Measurements from ENCODE around the gene SF3A2.
"Not testable (repeated sequence)": the region's sequence is repeated elsewhere in the genome, so short reads cannot be mapped to it uniquely, and the experiment has no call there.

SF3A2 gene

DNA sequence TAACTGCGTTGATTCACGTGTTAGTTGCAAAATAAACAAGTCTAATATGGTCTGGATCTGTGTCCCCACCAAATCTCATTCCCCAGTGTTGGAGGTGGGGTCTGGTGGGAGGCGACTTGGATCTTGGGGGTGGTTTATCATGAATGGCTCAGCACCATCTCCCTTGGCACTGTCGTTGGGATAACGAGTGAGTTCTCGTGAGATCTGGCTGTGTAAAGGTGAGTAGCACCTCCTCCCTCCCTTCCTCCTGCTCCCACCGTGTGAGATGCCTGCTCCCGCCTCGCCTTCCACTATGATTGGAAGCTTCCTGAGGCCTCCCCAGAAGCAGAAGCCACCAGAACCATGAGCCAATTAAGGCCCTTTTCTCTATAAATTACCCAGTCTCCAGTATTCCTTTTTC, 40.5 kb downstream of the SF3A2 start:
- no peak for DNase-seq

DNA sequence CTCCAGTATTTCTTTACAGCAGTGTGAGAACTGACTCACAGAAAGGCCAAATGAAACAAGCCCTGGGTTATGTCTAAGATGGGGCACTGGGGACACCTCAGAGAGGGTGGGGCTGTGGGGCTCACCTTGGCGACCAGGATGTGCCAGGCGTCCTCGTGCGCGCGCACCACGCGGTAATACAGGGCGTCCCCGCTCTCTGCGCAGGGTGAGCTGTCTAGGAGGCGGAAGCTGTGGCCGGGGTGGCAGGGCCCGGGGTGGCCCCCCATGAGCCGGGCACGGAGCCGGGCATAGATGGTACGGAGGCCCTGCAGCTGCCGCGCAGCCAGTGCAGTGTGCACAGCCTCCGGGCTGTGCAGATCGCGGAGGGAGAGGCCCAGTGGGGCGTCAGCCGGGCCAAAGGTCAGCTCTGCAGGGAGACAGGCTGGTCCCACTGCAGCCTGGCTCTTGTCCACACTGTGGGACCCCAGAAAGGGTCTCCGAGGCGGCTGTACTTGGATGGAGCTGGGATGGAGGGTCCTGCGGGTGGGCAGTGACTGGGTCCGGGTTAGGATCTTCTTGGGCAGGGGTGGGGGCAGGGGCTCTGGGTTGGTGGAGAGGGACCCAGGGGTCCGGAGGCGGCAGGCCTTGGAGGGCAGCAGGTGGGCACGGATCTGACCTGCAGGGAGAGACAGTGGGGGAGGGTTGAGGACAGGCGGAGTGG, 42.0 kb downstream of the SF3A2 start:
- no peak for DNase-seq

DNA sequence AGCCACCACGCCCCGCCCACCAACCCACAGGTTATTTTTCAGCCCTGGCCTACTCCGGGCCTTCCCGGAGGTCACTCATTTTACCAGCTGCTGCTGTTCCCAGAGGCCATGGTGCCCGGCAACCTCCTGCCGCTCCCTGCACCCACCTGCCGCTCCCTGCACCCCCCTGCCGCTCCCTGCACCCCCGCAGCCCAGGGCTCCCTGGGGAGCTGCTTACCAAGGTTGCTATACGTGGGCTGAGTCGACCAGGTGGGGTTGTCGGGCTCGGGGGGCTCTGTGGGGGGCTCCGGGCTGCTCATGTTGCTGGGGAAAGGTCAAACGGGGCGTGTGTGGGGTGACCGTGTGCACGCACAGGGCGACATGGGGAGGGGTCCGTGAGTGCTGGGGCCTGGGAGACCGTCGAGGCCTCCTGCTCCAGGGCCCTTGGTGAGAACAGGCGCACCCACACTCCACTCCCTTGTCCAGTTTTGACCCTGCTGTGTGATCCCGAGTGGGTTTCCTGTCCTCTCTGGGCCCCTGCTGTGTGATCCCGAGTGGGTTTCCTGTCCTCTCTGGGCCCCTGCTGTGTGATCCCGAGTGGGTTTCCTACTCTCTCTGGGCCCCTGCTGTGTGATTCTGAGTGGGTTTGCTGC, 44.1 kb downstream of the SF3A2 start:
- no peak for DNase-seq

DNA sequence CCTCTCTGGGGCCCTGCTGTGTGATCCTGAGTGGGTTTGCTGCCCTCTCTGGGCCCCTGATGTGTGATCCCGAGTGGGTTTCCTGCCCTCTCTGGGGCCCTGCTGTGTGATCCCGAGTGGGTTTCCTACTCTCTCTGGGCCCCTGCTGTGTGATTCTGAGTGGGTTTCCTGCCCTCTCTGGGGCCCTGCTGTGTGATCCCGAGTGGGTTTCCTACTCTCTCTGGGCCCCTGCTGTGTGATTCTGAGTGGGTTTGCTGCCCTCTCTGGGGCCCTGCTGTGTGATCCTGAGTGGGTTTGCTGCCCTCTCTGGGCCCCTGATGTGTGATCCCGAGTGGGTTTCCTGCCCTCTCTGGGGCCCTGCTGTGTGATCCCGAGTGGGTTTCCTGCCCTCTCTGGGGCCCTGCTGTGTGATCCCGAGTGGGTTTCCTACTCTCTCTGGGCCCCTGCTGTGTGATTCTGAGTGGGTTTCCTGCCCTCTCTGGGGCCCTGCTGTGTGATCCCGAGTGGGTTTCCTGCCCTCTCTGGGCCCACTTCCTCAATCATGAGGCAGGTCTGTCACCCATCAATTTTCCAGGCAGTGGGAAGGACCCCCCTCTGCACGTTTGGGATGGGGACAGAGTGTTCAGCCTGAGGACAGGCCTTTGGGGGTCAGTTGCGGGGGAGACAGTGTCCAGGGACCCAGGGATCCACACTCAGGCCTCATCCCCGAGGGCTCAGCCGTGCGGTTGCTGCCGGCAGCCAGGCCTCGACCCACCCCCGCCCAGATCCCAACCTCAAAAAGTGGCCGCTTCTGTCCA, 44.8 kb downstream of the SF3A2 start:
- DNase-seq, result not testable (repeated sequence)

DNA sequence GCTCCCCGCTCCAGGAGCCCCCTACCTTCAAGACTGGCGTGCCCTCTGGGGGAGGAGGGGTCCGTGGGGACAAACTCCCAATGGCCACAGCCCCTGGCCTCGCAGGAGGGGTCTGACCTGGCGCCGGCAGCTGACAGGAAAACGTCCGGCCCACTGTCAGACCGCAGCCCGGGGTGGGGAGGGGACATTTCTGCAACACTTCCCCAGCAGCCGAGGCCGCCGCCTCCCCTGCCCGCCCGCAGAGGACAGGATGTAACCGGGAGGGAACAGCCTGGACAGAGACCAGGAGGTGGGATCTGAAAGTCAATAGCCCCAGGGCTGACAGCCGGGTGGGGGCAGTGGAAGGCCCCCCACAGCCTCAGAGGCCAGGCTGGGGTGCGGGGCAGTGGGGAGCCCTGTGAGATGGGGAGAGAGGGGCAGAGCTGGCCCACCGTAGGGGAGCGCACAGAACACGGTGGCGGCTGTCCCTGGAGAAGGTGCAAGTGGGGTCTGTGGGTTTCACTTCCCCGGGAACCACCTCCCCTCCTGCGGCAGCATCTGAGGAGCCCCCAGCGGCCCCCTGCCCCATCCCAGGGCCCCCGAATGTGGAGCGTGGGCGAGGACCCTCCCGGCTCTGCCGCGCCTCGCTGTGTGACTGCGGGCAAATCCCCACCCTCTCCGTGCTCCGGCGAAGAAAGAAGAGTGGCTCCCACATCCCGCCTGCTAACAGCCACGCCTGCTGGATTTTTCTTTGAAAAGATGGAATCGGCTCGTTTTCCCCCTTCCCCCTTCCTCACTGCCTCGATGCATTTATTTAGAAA, 45.6 kb downstream of the SF3A2 start, which contains the start of gene PEAK3:
TSS of gene PEAK3 (minus strand) at position 114 of the 800 bp plus-strand sequence. CDS start 1,244 bp downstream, outside the sequence.
- no peak for DNase-seq

DNA sequence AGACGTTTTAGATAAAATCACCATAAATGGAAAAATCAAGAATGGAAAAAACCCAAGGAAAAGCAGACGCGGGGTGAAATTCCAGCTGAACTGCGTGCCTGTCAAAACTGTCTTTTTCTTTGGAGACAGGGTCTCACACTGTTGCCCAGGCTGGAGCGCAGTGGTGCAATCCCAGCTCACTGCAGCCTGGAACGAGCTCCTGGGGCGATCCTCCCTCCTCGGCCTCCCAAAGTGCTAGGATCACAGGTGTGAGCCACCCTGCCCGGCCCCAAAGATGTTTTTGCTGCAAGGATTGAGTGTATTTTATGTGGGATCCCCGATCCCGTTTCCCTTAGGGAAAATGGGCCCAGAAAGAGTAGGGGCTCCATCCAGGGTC, 46.2 kb downstream of the SF3A2 start:
- no peak for DNase-seq

DNA sequence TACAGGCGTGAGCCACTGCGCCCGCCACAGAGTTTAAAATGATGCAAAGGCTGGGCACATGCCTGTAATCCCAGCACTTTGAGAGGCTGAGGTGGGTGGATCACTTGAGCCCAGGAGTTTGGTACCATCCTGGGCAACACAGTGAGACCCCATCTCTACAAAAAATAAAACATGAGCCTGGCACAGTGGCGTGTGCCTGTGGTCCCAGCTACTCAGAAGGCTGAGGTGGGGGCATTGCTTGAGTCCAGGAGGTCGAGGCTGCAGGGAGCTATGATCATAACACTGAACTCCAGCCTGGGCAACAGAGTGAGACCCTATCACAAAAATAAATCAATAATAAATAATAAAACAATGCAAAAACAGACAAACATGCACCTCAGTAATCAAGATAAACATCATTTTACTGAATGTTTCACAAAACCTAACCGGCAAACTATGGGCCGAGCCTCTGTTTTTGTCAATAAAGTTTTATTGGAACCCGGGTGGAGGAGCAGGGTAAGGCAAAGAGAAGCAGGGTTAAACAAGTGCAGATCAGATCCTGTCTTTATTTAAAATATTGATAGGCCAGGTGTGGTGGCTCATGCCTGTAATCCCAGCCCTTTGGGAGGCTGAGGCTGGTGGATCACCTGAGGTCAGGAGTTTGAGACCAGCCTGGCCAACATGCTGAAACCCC, 47.3 kb downstream of the SF3A2 start:
- DNase-seq, result no peak

DNA sequence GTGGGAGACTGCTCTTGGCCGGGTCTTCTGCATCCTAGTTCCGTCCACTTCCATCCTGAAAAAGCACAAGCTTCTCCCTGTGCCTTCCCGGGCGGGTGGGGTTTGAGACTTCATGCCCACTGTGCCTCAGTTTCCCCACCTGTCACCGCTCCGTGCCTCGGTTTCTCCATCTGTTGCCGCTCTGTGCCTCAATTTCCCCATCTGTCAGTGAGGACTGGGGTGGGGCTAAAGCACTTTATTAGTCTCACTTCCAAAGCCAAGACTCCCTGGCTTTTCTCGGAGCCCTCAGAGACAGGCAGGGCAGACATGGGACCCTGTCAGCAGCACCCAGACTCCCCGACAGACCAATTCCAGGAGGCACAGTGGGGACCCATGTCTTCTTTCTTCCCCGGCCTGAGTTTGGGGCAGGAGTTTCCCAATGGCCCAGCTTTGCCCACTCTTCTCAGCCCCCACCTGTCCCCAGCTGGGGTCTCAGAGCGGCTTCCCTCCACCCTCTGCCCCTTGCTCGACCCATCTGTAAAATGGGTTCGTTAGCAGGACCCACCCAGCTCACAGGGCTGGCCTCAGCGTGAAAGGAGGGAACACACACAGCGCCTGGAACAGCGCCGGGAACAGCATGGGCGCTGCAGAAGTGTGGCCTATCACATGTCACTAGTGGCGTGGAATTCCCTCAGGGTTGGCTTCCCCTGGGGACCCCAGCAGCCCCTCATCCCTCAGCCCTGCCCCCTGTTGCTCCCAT, 49.9 kb downstream of the SF3A2 start:
- DNase-seq, result no peak

DNA sequence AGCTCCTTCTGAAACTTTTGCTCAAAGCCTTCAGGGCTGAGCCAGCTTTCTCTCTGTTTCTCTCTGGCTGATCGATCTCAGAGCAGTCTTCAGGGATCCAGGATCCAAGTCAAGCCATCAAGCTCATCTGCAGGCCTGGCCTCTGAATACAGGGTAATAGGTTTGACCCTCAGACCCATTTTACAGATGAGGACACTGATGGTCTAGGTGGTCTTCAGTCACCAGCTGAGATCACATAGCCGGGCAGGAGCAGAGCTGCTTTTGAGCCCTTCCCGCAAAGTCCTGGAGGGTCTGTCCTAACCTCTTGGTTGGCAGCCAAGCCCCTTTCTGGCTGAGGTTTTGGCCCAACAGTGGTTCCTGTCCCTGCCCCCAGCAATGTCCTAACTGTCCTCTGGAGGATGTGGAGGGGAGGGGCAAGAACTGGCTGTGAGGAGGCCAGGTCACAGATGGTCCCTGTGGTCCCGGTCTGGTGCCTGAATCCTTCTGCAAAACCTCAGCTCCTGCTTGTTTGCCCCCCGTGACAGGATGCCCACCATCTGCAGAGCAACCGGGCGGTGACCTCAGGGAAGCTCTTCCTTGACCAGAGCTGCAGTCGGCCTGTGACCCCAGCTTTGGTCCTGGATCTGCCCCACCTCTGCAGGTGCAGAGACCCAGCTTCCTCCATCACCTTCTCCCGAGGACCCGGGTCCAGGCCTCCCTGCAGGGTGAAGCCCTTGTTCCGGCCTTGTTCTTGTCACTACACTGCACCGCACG, 51.1 kb downstream of the SF3A2 start:
- no peak for DNase-seq

DNA sequence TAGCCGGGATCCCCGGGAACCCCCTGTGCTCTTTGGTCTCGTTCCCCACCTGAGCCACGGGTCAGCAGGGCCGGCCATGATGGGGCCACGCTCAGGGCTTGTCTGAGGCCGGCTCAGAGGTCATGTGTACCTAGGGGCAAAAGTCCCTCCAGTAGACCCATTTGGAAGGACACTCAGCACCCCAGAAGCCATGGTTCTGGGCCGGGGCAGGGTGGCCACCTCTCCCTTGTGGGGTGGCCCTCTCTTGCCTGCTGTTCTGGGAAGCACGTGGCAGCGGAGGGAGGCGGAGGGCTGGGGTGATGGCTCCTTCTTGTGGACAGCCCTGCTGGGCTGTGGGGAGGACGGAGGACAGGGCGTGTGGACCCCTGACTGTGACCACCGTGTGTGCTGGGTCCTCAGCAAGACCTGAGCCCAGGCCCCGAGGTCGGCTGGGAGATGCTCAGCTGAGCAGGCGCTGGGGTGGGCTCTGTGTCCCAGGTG, 51.8 kb downstream of the SF3A2 start:
- peak; percentile 27 for DNase-seq

DNA sequence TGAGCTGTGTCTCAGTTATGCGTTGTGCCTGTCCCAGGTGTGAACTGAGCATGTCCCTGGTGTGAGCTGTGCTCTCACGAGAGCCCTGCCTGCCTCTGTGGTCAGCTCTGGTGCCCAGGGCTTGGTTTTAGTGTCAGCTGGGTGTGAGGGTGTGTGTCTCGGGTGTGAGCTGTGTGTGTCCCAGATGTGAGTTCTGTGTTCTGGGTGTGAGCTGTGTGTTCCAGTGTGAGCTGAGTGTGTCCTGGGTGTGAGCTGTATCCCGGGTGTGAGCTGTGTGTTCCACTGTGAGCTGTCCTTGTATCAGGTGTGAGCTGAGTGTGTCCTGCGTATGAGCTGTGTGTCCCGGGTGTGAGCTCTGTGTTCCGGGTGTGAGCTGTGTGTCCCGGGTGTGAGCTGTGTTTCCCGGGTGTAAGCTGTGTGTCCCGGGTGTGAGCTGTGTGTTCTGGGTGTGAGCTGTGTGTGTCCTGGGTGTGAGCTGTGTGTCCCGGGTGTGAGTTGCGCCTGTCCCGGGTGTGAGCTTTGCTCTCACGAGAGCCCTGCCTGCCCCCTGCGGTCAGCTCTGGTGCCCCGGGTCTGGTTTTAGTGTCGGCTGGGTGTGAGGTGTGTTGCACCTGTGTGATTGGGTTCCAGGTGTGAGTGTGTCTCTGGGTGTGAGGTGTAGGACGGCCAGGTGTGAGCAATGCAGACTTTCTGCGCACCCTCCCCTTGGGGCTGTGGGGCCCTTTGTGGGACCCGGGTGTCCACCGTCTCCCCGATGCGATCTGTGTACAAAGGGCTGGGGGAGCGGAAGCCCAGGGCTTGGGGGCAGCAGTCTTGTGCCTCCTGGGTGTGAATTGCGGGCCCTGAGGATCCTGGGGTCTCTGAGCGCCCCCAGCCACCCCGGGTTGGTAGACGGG, 52.4 kb downstream of the SF3A2 start:
- DNase-seq, result no peak

DNA sequence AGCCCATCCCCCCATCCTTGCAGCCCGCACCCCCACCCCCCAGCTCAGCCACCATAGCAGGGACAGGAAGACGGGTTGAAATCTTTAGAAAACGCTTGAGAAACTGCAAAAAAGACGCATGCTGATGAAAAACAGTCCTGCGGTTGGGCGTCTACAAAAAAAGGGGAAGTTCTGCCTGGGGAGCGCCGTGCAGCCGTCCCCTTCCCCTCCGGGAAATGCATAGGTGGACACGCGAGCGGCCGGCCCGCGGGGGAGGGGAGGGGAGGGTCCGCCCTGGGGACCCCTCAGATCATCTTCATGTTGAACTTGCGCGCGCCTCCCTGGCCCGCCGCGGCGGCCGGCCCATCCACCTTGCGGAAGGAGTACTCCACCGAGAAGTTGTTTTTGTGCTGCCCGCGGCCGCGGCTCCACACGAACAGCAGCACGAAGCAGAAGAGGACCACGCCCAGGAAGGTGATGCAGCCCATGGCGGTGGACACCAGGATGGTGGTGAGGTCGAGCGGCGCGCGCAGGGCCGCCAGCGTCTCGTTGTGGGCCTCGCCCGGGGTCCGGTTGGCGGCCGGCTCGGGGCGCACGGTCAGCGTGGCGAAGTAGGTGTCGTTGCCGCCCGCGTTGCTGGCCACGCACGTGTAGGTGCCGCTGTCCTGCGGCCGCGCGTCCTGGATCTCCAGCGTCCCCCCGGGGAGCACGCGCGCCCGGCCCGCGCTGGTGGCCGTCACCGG, 53.3 kb downstream of the SF3A2 start:
- DNase-seq, result no peak

DNA sequence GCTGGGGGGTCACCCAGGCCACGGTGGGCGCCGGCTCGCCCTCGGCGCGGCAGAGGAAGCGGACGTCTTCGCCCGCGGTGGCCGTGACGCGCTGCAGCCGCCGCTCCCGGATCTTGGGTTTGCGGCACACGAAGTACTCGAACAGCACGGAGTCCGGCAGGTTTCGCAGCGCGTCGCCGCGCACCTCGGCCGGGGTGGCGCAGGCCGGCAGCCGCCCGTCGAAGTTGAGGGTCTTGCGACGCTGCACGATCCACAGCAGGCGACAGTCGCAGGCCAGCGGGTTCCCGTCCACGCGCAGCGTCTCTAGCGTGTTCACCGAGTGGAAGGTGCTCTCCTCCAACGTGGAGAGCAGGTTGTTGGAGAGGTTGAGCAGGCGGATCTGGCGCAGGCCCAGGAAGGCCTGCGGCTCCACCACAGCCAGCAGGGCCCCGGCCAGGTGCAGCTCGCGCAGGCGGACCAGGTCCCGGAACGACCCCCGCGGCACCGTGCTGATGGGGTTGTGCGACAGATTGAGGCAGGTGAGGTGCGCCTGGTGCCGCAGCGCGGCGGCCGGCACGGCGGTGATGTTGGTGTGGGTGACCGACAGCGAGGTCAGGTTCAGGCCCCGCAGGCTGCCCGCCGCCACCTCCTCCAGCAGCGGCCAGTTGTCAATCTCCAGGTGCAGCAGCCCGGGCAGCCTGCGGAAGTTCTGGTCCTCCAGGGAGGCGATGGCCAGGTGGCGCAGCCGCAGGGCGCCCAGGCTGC, 54.0 kb downstream of the SF3A2 start:
- no peak for DNase-seq

DNA sequence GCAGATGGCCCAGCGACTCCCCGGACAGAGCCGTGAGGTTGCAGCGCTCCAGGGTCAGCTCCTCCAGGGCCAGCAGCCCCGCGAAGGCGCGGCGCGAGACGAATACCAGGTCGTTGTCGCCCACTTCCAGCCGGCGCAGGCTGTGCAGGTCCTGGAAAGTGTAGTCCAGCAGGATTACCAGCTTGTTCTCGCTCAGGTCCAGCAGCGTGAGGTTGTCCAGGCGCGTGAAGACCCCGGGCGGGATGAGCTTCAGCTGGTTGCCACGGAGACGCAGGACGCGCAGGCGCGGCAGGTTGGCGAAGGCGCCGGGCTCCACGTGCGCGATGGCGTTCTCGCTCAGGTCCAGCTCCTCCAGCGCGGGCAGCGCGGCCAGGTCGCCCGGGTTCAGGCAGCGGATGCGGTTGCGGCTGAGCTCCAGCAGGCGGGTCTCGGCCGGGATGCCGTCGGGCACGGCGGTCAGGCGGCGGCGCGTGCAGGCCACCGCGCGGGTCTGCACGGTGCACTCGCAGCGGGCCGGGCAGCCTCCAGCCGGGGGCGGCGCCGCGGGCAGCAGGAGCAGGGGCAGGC, 54.6 kb downstream of the SF3A2 start:
- DNase-seq, result no peak

DNA sequence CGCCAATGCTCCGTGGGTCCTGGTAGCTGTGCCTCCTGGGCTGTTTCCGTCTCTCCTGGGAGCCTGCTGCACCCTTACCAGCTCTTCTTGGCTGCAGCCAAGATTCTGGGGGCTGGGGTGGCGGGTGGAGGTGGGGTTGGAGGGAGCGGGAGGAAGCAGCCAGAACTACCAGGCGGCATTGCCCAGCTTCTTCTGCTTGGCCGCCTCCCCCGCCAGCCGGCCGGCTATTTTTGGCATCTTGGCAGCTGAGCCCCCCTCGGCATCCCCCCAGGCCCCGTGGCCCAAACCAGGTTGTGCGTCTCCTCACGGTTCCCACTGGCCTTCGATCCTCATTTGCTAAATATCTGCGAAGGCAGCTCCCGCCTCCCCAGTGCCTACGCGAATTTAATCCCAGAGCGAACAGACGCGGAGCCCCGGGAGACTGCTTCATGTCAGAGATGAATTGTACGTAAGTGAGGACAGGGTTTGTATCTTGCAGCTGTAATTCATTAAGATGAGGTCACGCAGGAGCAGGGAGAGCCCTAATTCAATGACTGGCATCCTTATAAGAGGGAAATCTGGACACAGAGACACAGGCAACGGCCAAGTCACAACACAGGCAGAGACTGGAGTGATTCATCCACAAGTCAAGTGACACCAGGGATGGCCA, 58.2 kb downstream of the SF3A2 start:
- DNase-seq, result no peak

DNA sequence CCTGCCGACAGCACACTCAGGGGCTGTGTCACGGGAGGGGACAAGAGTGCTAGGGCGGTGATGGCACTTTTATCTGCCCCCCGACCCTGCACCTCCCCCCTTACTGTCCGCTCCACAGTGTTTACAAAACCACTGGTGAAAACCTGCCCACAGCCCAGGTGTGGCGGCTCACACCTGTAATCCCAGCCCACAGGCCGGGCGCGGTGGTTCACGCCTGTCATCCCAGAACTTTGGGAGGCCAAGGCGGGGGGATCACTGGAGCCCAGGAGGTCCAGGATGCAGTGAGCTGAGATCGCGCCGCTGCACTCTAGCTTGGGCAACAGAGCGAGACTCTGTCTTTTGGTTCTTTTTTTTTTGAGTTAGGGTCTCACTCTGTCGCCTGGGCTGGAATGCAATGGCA, 59.5 kb downstream of the SF3A2 start:
- no peak for DNase-seq
